NCI-H2107 treated with DMSO at 0.1 percent for 48 hours (cell line): Measurements from ENCODE around the gene SBK1.
A peak's percentile ranks its signal among the peaks of the same experiment; 100 is the strongest.

Experiments
- DNase-seq: peaks from one replicate; lab custom pipeline; 2025; ENCODE audit not compliant: unreplicated experiment; lab: John Stamatoyannopoulos, UW

Gene SBK1

GRCh38 chr16:28280881-28281836 lies 11.2 kb upstream of the SBK1 start:
- no peak for DNase-seq

GRCh38 chr16:28282045-28282444 lies 10.3 kb upstream of the SBK1 start:
- no peak for DNase-seq

GRCh38 chr16:28283173-28283572 lies 9.2 kb upstream of the SBK1 start:
- no peak for DNase-seq

GRCh38 chr16:28283798-28284577 lies 8.3 kb upstream of the SBK1 start:
- no peak for DNase-seq

GRCh38 chr16:28285649-28286048 lies 6.7 kb upstream of the SBK1 start:
- DNase-seq: no peak

- no peak for DNase-seq
Observed at GRCh38 chr16:28288114-28288513, 4.2 kb upstream of the SBK1 start.

GRCh38 chr16:28289048-28289447 lies 3.3 kb upstream of the SBK1 start:
- DNase-seq: no peak

- DNase-seq: no peak
Observed at GRCh38 chr16:28289939-28290858, 2.1 kb upstream of the SBK1 start.

GRCh38 chr16:28290859-28291254 lies 1.5 kb upstream of the SBK1 start:
- no peak for DNase-seq

- DNase-seq: peak; percentile 52
Observed at GRCh38 chr16:28292731-28293600, 641 bp downstream of the SBK1 start.

GRCh38 chr16:28293601-28293960 lies 1.3 kb downstream of the SBK1 start:
- DNase-seq: no peak

GRCh38 chr16:28294201-28294600 lies 1.9 kb downstream of the SBK1 start:
- DNase-seq: no peak

GRCh38 chr16:28295276-28295675 lies 3.0 kb downstream of the SBK1 start:
- DNase-seq: no peak

- no peak for DNase-seq
Observed at GRCh38 chr16:28297308-28297707, 5.0 kb downstream of the SBK1 start.

GRCh38 chr16:28297784-28298510 lies 5.6 kb downstream of the SBK1 start:
- peak; percentile 10 for DNase-seq

- peak; percentile 53 for DNase-seq
Observed at GRCh38 chr16:28298511-28298878, 6.2 kb downstream of the SBK1 start.

GRCh38 chr16:28300327-28300726 lies 8.0 kb downstream of the SBK1 start:
- no peak for DNase-seq

- no peak for DNase-seq
Observed at GRCh38 chr16:28301154-28301553, 8.8 kb downstream of the SBK1 start.

- DNase-seq: no peak
Observed at GRCh38 chr16:28301620-28302019, 9.3 kb downstream of the SBK1 start.

GRCh38 chr16:28303132-28303531 lies 10.8 kb downstream of the SBK1 start:
- no peak for DNase-seq
